ENCODE measurements around the gene CYP2E1. TPM values are rescaled to one million over a fixed set of nuclear protein-coding genes. Genes with fewer than 3 reads are reported as not detected.
"Not testable (repeated sequence)": the region's sequence is repeated elsewhere in the genome, so short reads cannot be mapped to it uniquely, and the experiment has no call there.

The CYP2E1 gene
- total RNA-seq, 1 experiment from 2014 or later = 3.5 TPM

DNA sequence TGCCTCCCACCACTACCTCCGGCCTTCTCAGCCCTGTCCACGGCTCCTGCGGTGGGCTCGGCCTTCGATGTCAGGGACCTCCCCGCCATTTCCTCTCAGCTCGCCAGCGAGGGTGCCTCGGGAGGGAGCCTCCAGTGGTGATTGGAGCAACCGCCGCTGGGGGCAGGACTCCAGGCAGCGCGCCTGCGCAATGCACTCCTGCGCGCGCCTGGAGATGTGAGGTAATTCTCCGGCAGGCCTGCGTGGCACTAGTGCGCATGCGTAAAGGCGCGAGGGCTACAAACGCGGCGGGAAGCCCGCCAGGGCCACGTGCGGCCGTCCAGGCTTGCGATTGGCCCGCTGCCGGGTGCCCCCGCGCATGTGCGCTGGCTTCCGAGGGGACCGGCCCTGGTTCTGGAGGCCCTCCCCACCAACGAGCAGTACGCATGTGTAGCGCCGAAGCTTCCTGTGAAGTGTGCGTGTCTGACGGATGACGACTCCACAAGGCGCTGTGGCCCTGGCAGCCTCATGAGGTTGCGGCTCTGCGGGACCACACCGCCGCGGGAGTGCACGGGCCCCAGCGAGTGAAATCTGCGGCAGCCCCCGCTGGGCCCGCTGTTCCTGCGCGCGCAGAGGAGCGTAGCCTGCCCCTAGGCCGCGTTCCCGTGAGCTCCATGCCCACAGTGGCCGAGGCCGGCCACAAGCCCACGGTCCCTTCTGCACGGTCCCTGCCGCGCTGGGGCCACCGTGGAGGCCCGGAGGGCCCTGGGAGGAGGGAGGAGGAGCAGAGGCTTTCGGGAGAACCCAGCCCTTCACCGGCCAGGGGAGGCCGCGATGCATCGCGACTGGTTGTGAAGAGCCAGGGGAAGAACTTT lies 38.5 kb downstream of the CYP2E1 start, which contains the start of gene SYCE1:
Gene SYCE1 (minus strand): TSS at position 143 of the 854 bp plus-strand sequence. CDS start 54 bp downstream, at position 89.
- Mint-ChIP-seq H3K9me3 (ENCODE audit: low read depth, unreplicated experiment) (no peaks in the 10 kb centered on the region), H3K27ac (ENCODE audit: unreplicated experiment) (no peak within 1 kb of the TSS), H3K27me3 (ENCODE audit: unreplicated experiment) (no peaks in the 10 kb centered on the region), H3K4me1 (ENCODE audit: low read depth, unreplicated experiment) (no peaks in the 10 kb centered on the region), H3K4me3 (ENCODE audit: low read depth, unreplicated experiment) (no peak within 1 kb of the TSS), H3K36me3 (ENCODE audit: insufficient read depth, unreplicated experiment) (no peaks in the 10 kb centered on the region)
- intact Hi-C loops (cut with micrococcal nuclease; ENCODE audit: unreplicated experiment) = no loop called here
- no peak for DNase-seq
- BruUV-seq (replicated peaks) = no TSS peak
- CTCF ChIA-PET = no interaction called here
- TF ChIP-seq, protein P1, sequence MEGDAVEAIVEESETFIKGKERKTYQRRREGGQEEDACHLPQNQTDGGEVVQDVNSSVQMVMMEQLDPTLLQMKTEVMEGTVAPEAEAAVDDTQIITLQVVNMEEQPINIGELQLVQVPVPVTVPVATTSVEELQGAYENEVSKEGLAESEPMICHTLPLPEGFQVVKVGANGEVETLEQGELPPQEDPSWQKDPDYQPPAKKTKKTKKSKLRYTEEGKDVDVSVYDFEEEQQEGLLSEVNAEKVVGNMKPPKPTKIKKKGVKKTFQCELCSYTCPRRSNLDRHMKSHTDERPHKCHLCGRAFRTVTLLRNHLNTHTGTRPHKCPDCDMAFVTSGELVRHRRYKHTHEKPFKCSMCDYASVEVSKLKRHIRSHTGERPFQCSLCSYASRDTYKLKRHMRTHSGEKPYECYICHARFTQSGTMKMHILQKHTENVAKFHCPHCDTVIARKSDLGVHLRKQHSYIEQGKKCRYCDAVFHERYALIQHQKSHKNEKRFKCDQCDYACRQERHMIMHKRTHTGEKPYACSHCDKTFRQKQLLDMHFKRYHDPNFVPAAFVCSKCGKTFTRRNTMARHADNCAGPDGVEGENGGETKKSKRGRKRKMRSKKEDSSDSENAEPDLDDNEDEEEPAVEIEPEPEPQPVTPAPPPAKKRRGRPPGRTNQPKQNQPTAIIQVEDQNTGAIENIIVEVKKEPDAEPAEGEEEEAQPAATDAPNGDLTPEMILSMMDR (IDR thresholded peaks at IDR 0.05; ENCODE audit: unreplicated experiment) = no peak

DNA sequence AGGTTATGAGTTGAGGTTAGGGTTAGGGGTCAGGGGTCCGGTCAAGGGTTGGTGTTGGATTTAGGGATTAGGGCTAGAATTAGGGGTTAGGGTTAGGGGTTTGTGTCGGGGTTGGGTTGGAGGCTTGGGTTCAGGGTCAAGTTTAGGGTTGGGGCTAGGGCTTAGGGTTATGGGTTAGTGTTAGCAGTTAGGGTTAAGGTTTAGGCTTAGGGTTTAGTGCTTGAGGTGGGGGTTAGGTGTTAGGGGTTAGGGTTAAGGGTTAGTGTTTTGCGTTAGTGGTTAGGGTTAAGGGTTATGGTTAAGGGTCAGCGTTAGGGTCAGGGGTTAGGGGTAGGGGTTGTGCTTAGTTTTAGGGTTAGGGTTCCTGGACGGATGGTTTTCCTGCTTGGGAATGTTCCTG lies 40.0 kb downstream of the CYP2E1 start:
- no peak for DNase-seq
- Mint-ChIP-seq H3K4me1 (ENCODE audit: low read depth, unreplicated experiment) (no peaks in the 10 kb centered on the region), H3K4me3 (ENCODE audit: low read depth, unreplicated experiment) (no peak overlapping the region), H3K36me3 (ENCODE audit: insufficient read depth, unreplicated experiment) (no peaks in the 10 kb centered on the region), H3K27me3 (ENCODE audit: unreplicated experiment) (no peaks in the 10 kb centered on the region), H3K9me3 (ENCODE audit: low read depth, unreplicated experiment) (no peaks in the 10 kb centered on the region), H3K27ac (ENCODE audit: unreplicated experiment) (no peak overlapping the region)
- TF ChIP-seq, protein P1 (IDR thresholded peaks at IDR 0.05; ENCODE audit: unreplicated experiment) = no peak
- CTCF ChIA-PET = no interaction called here
- BruUV-seq (replicated peaks) = no TSS peak
- intact Hi-C loops (cut with micrococcal nuclease; ENCODE audit: unreplicated experiment) = no loop called here

DNA sequence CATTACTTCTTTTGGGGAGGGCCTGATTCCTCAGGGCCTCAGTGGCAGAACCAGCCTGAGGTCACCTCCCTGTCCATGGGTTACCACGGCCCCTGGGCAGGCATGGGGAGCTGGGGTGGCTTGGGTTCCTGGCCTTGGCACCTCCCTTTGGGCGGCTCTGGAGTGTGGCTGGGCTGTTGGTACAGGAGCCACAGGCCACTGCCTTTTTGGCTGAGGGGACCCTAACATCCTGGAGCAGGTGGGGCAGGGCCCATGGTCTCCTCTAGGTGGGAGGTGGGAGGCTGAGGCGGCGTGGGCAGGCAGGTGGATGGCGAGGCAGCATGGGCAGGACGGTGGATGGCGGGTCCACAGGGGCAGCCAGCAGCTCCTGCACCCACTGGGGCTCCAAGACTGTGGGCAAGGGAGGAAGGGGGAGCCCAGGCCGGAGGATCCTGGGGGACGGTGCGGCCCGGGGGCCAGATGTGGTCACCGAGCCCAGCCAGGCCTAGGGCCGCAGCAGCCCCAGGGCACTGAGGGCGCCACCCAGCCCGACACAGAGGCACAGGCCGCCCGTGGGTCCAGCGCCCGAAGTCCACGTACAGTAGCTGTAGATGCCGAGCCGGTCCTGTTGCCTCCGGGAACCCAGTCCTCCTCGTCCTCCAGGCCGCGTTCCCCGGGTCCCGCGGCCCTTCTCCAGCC lies 40.6 kb downstream of the CYP2E1 start:
- CTCF ChIA-PET = no interaction called here

DNA sequence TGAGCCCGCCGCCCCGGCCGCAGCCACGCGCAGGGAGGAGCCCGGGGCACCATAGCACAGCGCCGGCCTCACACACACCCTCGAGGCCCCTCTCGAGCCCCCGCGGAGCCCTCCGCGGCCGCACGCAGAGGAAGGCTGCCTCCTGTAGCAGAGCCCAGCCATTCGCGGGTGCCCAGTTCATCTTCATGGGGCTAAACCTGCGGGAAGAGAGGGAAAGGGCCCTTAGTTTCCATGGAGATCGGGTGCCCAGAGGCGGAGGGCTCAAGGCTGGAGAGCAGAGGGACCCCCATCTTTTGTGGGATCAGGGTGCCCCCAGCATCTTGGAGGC lies 41.1 kb downstream of the CYP2E1 start:
- Mint-ChIP-seq H3K4me1 (ENCODE audit: low read depth, unreplicated experiment) (no peaks in the 10 kb centered on the region), H3K4me3 (ENCODE audit: low read depth, unreplicated experiment) (no peak overlapping the region), H3K9me3 (ENCODE audit: low read depth, unreplicated experiment) (no peaks in the 10 kb centered on the region), H3K27ac (ENCODE audit: unreplicated experiment) (no peak overlapping the region), H3K27me3 (ENCODE audit: unreplicated experiment) (no peaks in the 10 kb centered on the region), H3K36me3 (ENCODE audit: insufficient read depth, unreplicated experiment) (no peaks in the 10 kb centered on the region)
- TF ChIP-seq, protein P1 (IDR thresholded peaks at IDR 0.05; ENCODE audit: unreplicated experiment) = no peak
- no TSS peak for BruUV-seq (replicated peaks)
- CTCF ChIA-PET = no interaction called here
- intact Hi-C loops (cut with micrococcal nuclease; ENCODE audit: unreplicated experiment) = no loop called here
- DNase-seq = no peak

More for the DNA sequence above, 40.6 kb downstream of the CYP2E1 start:
- intact Hi-C loops (cut with micrococcal nuclease; ENCODE audit: unreplicated experiment) = no loop called here
- H3K36me3 Mint-ChIP-seq (ENCODE audit: insufficient read depth, unreplicated experiment) = no peaks in the 10 kb centered on the region
- H3K4me1 Mint-ChIP-seq (ENCODE audit: low read depth, unreplicated experiment) = no peaks in the 10 kb centered on the region
- no peak for DNase-seq
- H3K9me3 Mint-ChIP-seq (ENCODE audit: low read depth, unreplicated experiment) = no peaks in the 10 kb centered on the region
- no peak overlapping the region for H3K4me3 Mint-ChIP-seq (ENCODE audit: low read depth, unreplicated experiment)
- H3K27ac Mint-ChIP-seq (ENCODE audit: unreplicated experiment) = no peak overlapping the region
- TF ChIP-seq, protein P1 (IDR thresholded peaks at IDR 0.05; ENCODE audit: unreplicated experiment) = no peak
- no TSS peak for BruUV-seq (replicated peaks)
- H3K27me3 Mint-ChIP-seq (ENCODE audit: unreplicated experiment) = no peaks in the 10 kb centered on the region

DNA sequence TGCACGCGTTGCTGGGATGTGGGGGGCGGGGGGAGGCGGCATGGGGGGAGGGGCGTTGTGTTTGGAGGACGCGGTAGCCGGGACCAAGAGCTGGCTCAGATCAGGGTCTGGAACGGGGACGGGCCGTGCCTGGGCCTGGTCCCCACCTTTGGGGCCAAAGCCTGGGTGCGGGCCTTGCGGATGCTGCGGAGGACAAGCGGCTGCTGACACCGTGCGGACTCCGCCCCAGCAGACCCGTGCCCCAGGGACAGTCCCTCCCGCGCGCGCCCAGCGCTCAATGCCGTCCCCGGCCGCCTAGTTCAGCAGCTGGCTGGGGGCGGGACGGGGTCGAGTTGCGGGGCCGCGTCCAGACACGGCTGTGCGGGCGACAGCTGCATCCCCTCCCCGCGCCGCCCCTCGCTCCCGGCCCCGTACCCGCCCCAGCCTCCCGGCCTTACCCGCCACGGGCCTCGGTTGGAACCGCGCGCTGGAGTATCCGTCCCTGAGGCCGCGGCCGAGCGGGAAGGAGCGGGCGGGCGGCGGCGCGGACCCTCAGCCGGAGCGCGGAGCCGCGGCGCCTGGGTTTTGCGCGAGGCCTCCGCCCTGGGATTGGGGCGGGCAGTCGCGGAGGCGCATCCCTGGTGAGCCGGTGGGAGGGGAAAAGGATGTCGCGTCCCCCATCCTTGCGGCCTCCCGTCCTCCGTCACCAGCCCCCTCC lies 41.8 kb downstream of the CYP2E1 start:
- DNase-seq; CTCF ChIA-PET; H3K27me3 Mint-ChIP-seq (ENCODE audit: unreplicated experiment); H3K4me3 Mint-ChIP-seq (ENCODE audit: low read depth, unreplicated experiment); H3K4me1 Mint-ChIP-seq (ENCODE audit: low read depth, unreplicated experiment); H3K36me3 Mint-ChIP-seq (ENCODE audit: insufficient read depth, unreplicated experiment); BruUV-seq (replicated peaks); intact Hi-C loops (cut with micrococcal nuclease; ENCODE audit: unreplicated experiment); H3K27ac Mint-ChIP-seq (ENCODE audit: unreplicated experiment); H3K9me3 Mint-ChIP-seq (ENCODE audit: low read depth, unreplicated experiment): not testable (repeated sequence)

DNA sequence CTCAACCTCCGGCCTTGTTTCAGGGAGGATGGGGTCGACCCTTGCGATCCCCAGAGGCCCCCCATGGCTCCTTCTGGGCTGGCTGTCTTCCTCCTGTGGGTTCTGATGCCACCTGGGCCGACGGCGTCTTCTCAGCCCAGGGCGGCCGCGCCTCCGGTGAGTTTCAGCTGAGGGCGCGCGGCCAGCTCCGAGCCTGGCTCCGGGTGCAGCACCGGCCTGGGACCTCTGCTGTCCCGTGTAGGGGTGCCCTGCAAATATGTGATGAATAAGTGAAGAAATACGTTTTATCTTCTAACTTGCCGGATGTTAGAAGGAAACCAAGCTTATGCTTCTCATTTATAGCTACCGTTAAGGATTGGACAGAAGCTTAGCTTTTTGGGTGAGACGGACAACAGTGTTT lies 42.6 kb downstream of the CYP2E1 start:
- H3K4me1 Mint-ChIP-seq (ENCODE audit: low read depth, unreplicated experiment); H3K27ac Mint-ChIP-seq (ENCODE audit: unreplicated experiment); BruUV-seq (replicated peaks); intact Hi-C loops (cut with micrococcal nuclease; ENCODE audit: unreplicated experiment); H3K27me3 Mint-ChIP-seq (ENCODE audit: unreplicated experiment); DNase-seq; H3K9me3 Mint-ChIP-seq (ENCODE audit: low read depth, unreplicated experiment); H3K4me3 Mint-ChIP-seq (ENCODE audit: low read depth, unreplicated experiment); H3K36me3 Mint-ChIP-seq (ENCODE audit: insufficient read depth, unreplicated experiment); CTCF ChIA-PET: not testable (repeated sequence)
